ENCODE data around the gene ZSWIM5. TPM values are rescaled to one million over a fixed set of nuclear protein-coding genes. Genes with fewer than 3 reads are reported as not detected.

Gene ZSWIM5
- total RNA-seq, 1 donor = 0.43 TPM

GRCh38 chr1:45009956-45010854 lies 196.2 kb downstream of the ZSWIM5 start:
- H3K4me3 ChIP-seq (ENCODE audit: low read depth, low read length) = peak overlapping the region; percentile 69
- no peak for TF ChIP-seq CTCF (IDR thresholded peaks at IDR 0.05; ENCODE audit: insufficient read depth, low read depth, low read length)
- no peak for DNase-seq (ENCODE audit: low read depth)

- no peak for TF ChIP-seq CTCF (IDR thresholded peaks at IDR 0.05; ENCODE audit: insufficient read depth, low read depth, low read length)
- no peak for DNase-seq (ENCODE audit: low read depth)
Measured at GRCh38 chr1:45009296-45009865, 197.0 kb downstream of the ZSWIM5 start.

GRCh38 chr1:45008516-45008915 lies 197.9 kb downstream of the ZSWIM5 start:
- TF ChIP-seq CTCF (IDR thresholded peaks at IDR 0.05; ENCODE audit: insufficient read depth, low read depth, low read length) = no peak
- no peak for DNase-seq (ENCODE audit: low read depth)
- no peak overlapping the region for H3K4me3 ChIP-seq (ENCODE audit: low read depth, low read length)

More at GRCh38 chr1:45009296-45009865, 197.0 kb downstream of the ZSWIM5 start:
- no peak overlapping the region for H3K4me3 ChIP-seq (ENCODE audit: low read depth, low read length)

- no peak for TF ChIP-seq CTCF (IDR thresholded peaks at IDR 0.05; ENCODE audit: insufficient read depth, low read depth, low read length)
- DNase-seq (ENCODE audit: low read depth) = no peak
Measured at GRCh38 chr1:45008076-45008475, 198.3 kb downstream of the ZSWIM5 start.

GRCh38 chr1:45007311-45007710 lies 199.1 kb downstream of the ZSWIM5 start:
- no peak for DNase-seq (ENCODE audit: low read depth)
- no peak for TF ChIP-seq CTCF (IDR thresholded peaks at IDR 0.05; ENCODE audit: insufficient read depth, low read depth, low read length)
- no peak overlapping the region for H3K4me3 ChIP-seq (ENCODE audit: low read depth, low read length)

More at GRCh38 chr1:45008076-45008475, 198.3 kb downstream of the ZSWIM5 start:
- H3K4me3 ChIP-seq (ENCODE audit: low read depth, low read length) = no peak overlapping the region

- no peak for DNase-seq (ENCODE audit: low read depth)
- H3K4me3 ChIP-seq (ENCODE audit: low read depth, low read length) = no peak overlapping the region
- no peak for TF ChIP-seq CTCF (IDR thresholded peaks at IDR 0.05; ENCODE audit: insufficient read depth, low read depth, low read length)
Measured at GRCh38 chr1:45005761-45006160, 200.6 kb downstream of the ZSWIM5 start.

All from fibroblast of villous mesenchyme (primary cell).